ENCODE data around the gene HSD17B1.

GRCh38 chr17:42603318-42603717, 50.6 kb downstream of the HSD17B1 start:
- TF ChIP-seq CTCF (IDR thresholded peaks at IDR 0.05) (no peak), POLR2A (IDR thresholded peaks at IDR 0.05) (no peak)
